Activated CD8-positive, alpha-beta memory T cell treated with anti-CD3 and anti-CD28 coated beads, Interleukin-2, amount 50 U/mL, for 4 hours (primary cell): Measurements from ENCODE around the gene PRTG.
"Not testable (repeated sequence)": the region's sequence is repeated elsewhere in the genome, so short reads cannot be mapped to it uniquely, and the experiment has no call there.

Experiments used
- DNase-seq: peaks from one replicate; pipeline ENCODE4 v3.0.0-alpha.2; 2020

PRTG gene

DNA sequence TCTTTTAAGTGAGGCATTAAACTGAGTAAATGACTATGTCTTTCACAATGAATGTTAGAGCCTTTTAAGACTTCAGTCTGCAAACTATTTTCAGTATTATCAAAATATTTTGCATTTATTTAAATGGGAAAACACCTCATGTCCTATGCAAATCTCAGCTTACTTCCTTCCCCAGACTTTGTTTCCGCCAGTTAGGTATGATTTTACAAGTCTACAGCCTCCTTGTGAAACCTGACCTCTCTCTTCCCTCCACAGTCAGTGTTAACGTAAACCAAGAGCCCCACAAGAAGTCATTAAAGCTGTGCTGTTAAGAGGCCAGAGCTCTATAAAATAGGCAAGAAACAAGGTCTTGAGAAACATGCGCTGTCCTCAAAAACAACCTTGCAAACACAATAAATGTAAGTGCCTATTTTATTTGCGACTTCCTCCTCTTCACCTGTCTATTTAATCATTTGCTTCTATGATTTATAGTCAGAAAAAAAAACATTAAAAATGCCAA lies 48.3 kb downstream of the PRTG start:
- DNase-seq: no peak

DNA sequence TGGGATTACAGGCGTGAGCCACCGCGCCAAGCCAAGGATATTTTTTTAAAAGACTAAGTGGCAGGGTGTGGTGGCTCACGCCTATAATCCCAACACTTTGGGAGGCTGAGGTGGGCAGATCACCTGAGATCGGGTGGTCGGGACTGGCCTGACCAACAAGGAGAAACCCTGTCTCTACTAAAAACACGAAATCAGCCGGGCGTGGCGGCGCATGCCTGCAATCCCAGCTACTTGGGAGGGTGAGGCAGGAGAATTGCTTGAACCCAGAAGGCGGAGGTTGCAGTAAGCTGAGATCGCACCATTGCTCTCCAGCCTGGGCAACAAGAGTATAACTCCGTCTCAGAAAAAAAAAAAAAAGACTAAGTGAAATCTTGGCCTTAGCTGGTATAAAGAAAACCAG lies 49.8 kb downstream of the PRTG start:
- not testable (repeated sequence) for DNase-seq

GRCh38 chr15:55687792-55688191 lies 55.2 kb downstream of the PRTG start:
- no peak for DNase-seq

DNA sequence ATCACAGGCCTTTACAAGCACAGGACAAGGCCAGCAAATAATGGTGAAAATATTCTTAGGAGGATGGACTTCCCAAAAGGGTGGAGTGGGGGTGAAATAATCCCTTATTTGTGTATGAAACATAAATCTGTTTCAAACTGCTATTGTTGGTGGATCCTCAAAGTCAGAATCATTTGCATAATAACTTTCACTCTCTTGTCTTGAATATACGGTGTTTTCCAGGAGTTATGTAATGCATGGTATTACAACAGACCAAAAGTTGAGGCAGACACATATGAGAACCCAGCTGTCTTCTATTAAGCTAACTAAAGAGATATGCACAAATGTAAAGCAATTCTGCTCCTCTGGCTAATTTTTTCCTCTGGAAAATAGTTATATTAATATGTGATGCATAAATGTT lies 57.7 kb downstream of the PRTG start:
- no peak for DNase-seq

DNA sequence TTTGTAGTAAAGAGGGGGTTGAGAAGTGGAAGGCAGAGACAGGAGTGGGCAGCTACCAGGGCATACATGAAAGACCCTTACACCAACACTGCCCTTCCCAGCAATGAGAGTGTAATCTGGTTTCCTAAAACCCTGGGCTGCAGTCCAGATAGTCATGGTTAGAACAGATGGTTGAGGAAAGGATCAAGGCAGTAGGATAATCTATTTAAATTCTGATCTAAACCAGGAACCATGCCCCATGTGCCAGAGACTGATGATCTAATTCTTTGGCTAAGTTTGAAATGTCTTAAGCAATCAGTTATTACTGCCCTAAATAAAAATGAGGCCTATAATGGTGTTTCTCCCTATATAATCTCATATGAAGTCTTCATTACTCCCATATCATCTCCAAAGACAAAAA lies 59.6 kb downstream of the PRTG start:
- no peak for DNase-seq

DNA sequence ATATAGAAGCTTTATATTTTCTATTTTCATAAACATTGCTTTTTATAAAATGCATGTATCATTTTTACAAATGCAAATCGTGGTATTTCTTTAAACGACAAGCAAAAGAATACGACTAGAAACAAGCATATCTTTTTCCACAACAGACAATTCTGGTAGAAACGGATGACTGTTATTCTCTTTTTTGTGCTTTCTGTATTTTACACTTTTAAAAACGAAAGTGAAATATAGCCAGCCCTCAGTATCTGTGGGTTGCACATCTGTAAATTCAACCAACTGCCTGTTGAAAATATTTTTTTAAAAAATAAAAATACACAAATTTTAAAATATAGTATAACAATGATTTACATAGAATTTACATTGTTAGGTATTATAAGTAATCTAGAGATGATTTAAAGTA lies 61.3 kb downstream of the PRTG start:
- no peak for DNase-seq

- no peak for DNase-seq
Observed at GRCh38 chr15:55676507-55676906, 66.4 kb downstream of the PRTG start.

- DNase-seq: no peak
Observed at GRCh38 chr15:55673287-55673686, 69.7 kb downstream of the PRTG start.

DNA sequence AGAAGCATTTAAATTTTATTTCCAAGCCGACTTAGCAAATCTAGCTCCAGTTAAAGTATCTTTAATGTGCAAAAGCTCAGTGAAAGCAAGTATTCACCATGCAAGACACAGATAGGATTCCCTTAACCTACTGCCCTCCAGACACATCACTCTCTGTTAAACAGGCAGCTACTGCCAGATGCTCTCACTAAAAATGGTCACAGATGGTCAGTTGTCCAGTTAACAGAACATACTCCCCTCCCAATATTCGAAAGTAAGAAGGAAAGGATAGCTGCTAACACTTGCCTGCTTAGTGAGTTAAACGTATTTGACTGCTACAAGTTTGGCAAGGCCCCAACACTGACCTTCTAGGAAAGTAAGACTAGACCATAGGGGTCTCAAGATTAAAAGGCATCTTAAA lies 73.7 kb downstream of the PRTG start:
- DNase-seq: no peak

DNA sequence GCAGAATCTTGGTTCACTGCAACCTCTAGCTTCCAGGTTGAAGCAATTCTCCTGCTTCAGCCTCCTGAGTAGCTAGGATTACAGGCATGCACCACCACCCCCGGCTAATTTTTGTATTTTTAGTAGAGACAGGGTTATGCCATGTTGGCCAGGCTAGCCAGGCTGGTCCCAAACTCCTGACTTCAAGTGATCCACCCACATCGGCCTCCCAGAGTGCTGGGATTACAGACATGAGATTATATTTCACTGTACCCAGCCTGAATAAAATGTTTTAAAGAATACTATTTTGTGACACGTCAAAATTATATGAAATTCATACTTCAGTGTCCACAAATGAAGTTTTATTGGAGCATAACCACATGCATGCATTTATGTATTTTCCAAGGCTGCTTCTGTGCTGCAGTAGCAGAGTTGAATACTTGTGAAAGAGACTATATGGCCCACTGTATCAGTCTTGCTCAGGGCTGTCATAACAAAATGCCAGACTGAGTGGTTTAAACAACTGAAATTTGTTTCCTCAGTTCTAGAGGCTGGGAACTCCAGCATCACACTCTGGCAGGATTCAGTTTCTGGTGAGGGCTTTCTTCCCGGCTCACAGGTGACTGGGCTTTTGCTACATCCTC lies 77.2 kb downstream of the PRTG start:
- no peak for DNase-seq

- DNase-seq: no peak
Observed at GRCh38 chr15:55661428-55661827, 81.5 kb downstream of the PRTG start.

- no peak for DNase-seq
Observed at GRCh38 chr15:55660153-55660552, 82.8 kb downstream of the PRTG start.

DNA sequence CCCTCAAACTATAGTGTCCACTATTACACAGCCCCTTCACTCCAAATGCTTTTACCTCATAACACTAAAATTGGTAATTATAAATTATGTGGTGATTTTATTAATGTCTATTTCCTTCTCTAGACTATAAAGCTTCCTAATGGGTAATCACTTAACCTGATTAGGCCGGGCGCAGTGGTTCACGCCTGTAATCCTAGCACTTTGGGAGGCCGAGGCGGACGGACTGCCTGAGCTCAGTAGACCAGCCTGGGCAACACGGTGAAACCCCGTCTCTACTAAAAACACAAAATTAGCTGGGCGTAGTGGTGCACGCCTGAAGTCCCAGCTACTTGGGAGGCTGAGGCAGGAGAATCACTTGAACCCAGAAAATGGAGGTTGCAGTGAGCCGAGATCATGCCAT lies 83.5 kb downstream of the PRTG start:
- no peak for DNase-seq

DNA sequence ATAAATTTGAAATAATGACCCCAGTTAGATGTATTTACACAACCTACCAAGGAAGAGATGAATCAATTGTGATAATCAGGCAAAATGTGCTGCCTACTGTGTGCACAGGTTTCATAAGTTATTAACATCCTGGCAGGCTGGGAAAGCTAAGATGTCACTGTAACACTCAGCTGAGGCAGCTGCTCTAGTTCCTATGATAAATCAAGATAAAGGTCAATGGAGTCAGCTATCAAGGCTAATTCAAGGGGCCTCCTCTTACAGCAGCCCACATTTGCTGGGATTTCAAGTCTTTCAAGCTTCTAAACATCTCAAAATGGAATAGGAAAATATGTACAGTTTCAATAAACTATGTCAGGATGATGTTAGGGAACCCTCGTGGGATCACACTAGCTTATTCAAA lies 84.1 kb downstream of the PRTG start:
- DNase-seq: no peak

- no peak for DNase-seq
Observed at GRCh38 chr15:55654561-55655031, 88.4 kb downstream of the PRTG start.

DNA sequence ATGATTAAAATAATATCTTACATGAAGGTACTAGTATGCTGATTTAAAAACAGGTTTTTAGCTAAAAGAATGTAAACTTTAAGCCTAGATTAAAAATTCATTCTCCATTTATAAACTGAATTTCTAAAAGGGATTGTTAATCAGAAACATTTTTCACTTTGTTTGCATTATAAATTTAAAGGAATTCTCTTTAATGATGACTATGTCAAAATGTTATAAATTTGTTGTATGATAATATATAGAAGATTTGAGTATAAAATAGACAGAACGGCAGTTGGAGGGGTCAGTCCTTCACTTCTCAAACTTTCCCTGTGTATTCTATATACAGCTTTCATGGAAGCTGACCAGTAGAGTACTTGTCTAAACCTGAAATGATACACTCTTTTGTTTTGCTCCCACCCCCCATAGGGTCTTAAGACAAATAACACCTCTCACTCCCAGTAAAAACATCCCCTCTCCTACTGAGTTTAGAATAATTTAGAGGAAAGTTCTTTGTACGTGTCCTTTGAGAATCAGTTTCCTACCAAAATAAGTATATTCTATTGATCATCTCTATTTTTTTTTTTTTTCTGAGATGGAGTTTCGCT lies 90.0 kb downstream of the PRTG start:
- DNase-seq: no peak

GRCh38 chr15:55652359-55652758 lies 90.6 kb downstream of the PRTG start:
- DNase-seq: no peak

DNA sequence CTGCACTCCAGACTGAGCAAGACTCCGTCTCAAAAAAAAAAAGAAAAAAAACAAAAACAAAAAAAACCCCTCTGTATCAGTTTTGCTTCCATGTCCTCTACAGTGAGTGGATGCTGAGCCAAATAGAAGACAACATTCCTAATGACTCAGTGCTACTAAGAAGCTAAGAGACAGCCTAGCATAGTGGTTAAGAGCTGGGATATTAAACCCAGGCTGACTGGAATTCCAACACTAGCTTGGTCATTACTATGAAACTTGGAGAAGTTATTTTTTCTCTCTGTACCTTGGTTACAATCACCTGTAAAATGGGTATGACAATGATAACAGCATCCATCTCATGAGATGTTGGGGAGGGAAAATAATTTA lies 93.9 kb downstream of the PRTG start:
- DNase-seq: no peak

DNA sequence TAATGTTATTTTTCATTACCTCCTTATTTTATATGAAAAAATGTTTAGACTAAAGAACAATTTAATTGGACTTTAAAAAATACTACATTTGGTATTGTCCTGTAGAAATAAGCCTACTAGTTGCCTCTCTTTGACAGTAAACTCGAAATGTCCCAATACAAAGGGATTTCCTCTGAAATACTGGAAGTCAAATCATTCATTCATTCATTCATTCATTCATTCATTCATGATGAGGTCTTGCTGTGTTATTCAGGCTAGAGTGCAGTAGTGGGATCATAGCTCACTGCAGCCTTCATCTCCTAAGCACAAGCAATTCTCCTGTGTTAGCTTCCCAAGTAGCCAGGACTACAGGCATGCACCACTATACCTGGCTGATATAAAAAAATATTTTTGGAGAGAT lies 104.2 kb downstream of the PRTG start:
- no peak for DNase-seq

DNA sequence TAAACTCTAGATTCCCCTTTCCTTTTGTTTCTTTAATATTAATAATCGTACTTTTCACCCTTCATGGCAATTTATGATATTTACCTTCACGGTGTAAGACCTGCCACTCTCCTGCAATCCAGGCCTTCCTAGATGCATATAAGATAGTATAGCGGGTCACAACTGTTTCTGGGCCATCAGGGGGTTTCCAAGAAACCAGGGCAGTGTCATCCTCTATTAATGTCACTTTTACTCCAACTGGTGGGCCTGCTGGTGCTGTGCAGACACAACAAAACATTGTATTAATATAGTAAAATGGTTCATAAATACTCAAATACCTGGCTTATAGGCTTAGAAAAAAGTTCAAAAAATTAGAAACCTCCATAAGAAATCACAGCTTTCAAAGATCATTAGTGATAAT lies 105.9 kb downstream of the PRTG start:
- no peak for DNase-seq

- no peak for DNase-seq
Observed at GRCh38 chr15:55633731-55634130, 109.2 kb downstream of the PRTG start.

DNA sequence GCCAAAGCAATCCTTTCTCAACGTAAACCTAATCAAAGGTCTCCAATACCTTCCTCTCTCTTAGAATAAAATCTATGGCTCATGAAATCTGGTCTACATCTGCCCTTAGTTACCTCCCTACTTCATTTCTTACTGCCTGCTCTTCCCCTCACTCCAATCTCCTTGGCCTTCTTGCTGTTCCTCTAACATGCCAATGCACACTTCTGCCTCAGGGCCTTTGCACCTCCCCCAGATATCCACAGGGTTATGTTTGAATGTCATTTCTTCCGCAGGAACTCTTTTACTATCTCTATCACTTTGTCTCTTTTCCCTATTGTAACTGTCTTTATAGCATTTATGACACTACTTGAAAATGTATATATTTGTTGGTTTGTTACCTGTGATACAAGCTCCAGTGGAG lies 110.5 kb downstream of the PRTG start:
- no peak for DNase-seq

DNA sequence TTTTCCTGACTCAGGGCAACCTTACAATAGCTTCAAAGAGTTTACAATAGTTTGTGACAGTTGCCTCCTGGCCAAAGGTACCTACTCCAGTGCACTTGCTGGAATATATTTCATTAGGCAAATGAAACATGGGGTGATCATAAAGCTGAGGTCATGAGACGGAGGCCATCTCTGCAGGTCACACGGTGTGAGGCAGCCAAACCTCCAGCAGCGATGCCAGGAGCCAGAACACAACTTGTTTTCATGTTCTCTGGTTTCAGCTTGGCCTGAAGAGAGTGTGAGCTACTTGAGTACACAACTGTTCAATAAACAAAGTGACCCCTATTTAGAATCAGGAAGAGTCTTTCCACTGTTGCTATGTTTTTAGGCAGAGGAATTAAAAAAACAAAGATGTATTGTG lies 112.1 kb downstream of the PRTG start:
- no peak for DNase-seq

GRCh38 chr15:55628369-55628730 lies 114.6 kb downstream of the PRTG start:
- no peak for DNase-seq

- DNase-seq: no peak
Observed at GRCh38 chr15:55627730-55628368, 115.1 kb downstream of the PRTG start.
